ENCODE data around the gene PIP5KL1. TPM values are rescaled to one million over a fixed set of nuclear protein-coding genes. Genes with fewer than 3 reads are reported as not detected.

PIP5KL1 gene
- total and polyA plus RNA-seq, 2 of the 4 experiments (the other 2 are of a cell fraction): 0.36 to 3.6 TPM

GRCh38 chr9:127893392-127893791 lies 37.2 kb downstream of the PIP5KL1 start:
- POLR2A ChIA-PET (ENCODE audit: unreplicated experiment): no interaction called here
- Histone ChIP-seq H3K4me1 (ENCODE audit: control insufficient read depth, insufficient read depth, low read length) (peaks cover 11% of the 10 kb centered on the region), H3K27ac (ENCODE audit: insufficient read depth, low read length) (no peak overlapping the region), H2BK5ac (ENCODE audit: low read depth, low read length, poor library complexity, severe bottlenecking) (no peak overlapping the region), H3K23ac (ENCODE audit: low read depth, low read length) (no peak overlapping the region), H3K27me3 (ENCODE audit: control insufficient read depth, insufficient read depth, low read length) (no peaks in the 10 kb centered on the region), H3K36me3 (ENCODE audit: control insufficient read depth, insufficient read depth, low read length) (peaks cover 54% of the 10 kb centered on the region), H4K20me1 (ENCODE audit: insufficient read depth, low read length) (peaks cover 37% of the 10 kb centered on the region), H3K9ac (ENCODE audit: low read depth, low read length) (no peak overlapping the region), H3K4me2 (ENCODE audit: low read depth, low read length) (no peak overlapping the region), H4K8ac (ENCODE audit: low read depth in 2 of 2, low read length in 2 of 2) (no peak overlapping the region), H3K18ac (ENCODE audit: low read depth, low read length) (no peak overlapping the region), H3K4me3 (ENCODE audit: insufficient read depth, low read depth, low read length) (no peak overlapping the region), H2AK5ac (ENCODE audit: low read depth, low read length) (no peak overlapping the region), H2BK20ac (ENCODE audit: low read depth, low read length) (no peak overlapping the region), H3K9me1 (ENCODE audit: insufficient read depth, low read length) (peaks cover 13% of the 10 kb centered on the region), H3K9me3 (ENCODE audit: control insufficient read depth, insufficient read depth, low read length) (peaks cover 15% of the 10 kb centered on the region), H4K5ac (ENCODE audit: low read depth, low read length) (no peak overlapping the region), H2AK9ac (replicated peaks; ENCODE audit: low read depth, low read length, poor library complexity) (no peak overlapping the region), H4K91ac (ENCODE audit: insufficient read depth, low read depth, low read length) (no peak overlapping the region), H3K14ac (replicated peaks; ENCODE audit: low read depth, low read length) (no peak overlapping the region), H3K56ac (ENCODE audit: extremely low read depth, insufficient read depth, low read length) (no peak overlapping the region), H2AFZ (replicated peaks; ENCODE audit: low read length, poor library complexity) (no peak overlapping the region), H2BK15ac (ENCODE audit: low read depth, low read length) (no peak overlapping the region), H3K79me1 (ENCODE audit: low read depth in 1 of 2, low read length in 2 of 2) (peaks cover 13 to 64% of the 10 kb centered on the region in 2 experiments), H2BK120ac (ENCODE audit: low read depth, low read length) (no peak overlapping the region), H3K4ac (ENCODE audit: low read depth, low read length) (no peak overlapping the region)
- in situ Hi-C loops (cut with MboI; ENCODE audit: low sequenced_read_pairs): no loop called here
- CTCF ChIA-PET: no interaction called here
- DNase-seq: no peak
- dilution Hi-C loops (cut with HindIII; ENCODE audit: low sequenced_read_pairs, unreplicated experiment): no loop called here
- intact Hi-C loops (cut with micrococcal nuclease): no loop called here
- ATAC-seq (ENCODE audit: low read depth): no peak
- 100% methylated on average over 2 of the region's 4 CpGs; no CpG with 5 or more reads in 1 of the 2 experiments for WGBS, 2 experiments (ENCODE audit: extremely low coverage in 2 of 2, insufficient read length in 1 of 2)
- BruUV-seq (replicated peaks): no TSS peak
- no peak for TF ChIP-seq MAFK (IDR thresholded peaks at IDR 0.05; ENCODE audit: low read depth, low read length)
- TF ChIP-seq RCOR1 (IDR thresholded peaks at IDR 0.05; ENCODE audit: insufficient replicate concordance, low read length): no peak
- no peak for TF ChIP-seq NFE2L2 (IDR thresholded peaks at IDR 0.05; ENCODE audit: low read depth, low read length)
- TF ChIP-seq RAD21 (IDR thresholded peaks at IDR 0.05; ENCODE audit: low read length): no peak
- TF ChIP-seq POLR2A (IDR thresholded peaks at IDR 0.05; ENCODE audit: low read depth, low read length): no peak
- TF ChIP-seq FOS (IDR thresholded peaks at IDR 0.05; ENCODE audit: low read depth, low read length): no peak
- no peak for TF ChIP-seq MAZ (IDR thresholded peaks at IDR 0.05; ENCODE audit: borderline replicate concordance, low read depth, low read length)
- no peak for TF ChIP-seq SMC3 (IDR thresholded peaks at IDR 0.05; ENCODE audit: low read depth, low read length)
- TF ChIP-seq CEBPB (IDR thresholded peaks at IDR 0.05; ENCODE audit: low read depth, low read length): no peak

Measured in IMR-90 (cell line).